ENCODE data around the gene SSC5D.

The SSC5D gene

GRCh38 chr19:55455576-55456235, 32.5 kb upstream of the SSC5D start:
- DNase-seq (ENCODE audit: low read depth in 2 of 2): no peak

- no peak for DNase-seq (ENCODE audit: low read depth in 2 of 2)
Measured at GRCh38 chr19:55456347-55456746, 31.9 kb upstream of the SSC5D start.

- DNase-seq (ENCODE audit: low read depth in 2 of 2): no peak
Measured at GRCh38 chr19:55457683-55458457, 30.4 kb upstream of the SSC5D start.

GRCh38 chr19:55459551-55459949, 28.7 kb upstream of the SSC5D start:
- no peak for DNase-seq (ENCODE audit: low read depth in 2 of 2)

GRCh38 chr19:55459950-55460657, 28.1 kb upstream of the SSC5D start:
- DNase-seq (ENCODE audit: low read depth in 2 of 2): no peak

GRCh38 chr19:55460670-55461258, 27.5 kb upstream of the SSC5D start:
- DNase-seq (ENCODE audit: low read depth in 2 of 2): peak; percentile 61 to 63

GRCh38 chr19:55461259-55461973, 26.8 kb upstream of the SSC5D start, which contains the start of gene ISOC2:
Gene ISOC2, minus strand, starts transcription at chr19:55461642. Its CDS starts 5,156 bp downstream, at chr19:55456486.
- peak; percentile 99 for DNase-seq (ENCODE audit: low read depth in 2 of 2)

GRCh38 chr19:55461974-55462626, 26.1 kb upstream of the SSC5D start:
- DNase-seq (ENCODE audit: low read depth in 2 of 2): no peak

- no peak for DNase-seq (ENCODE audit: low read depth in 2 of 2)
Measured at GRCh38 chr19:55462722-55463121, 25.5 kb upstream of the SSC5D start.

GRCh38 chr19:55463583-55464031, 24.6 kb upstream of the SSC5D start:
- no peak for DNase-seq (ENCODE audit: low read depth in 2 of 2)

GRCh38 chr19:55464039-55464661, 24.1 kb upstream of the SSC5D start:
- DNase-seq (ENCODE audit: low read depth in 2 of 2): no peak

GRCh38 chr19:55464662-55465054, 23.6 kb upstream of the SSC5D start, which contains the start of gene C19orf85:
Gene C19orf85, minus strand, starts transcription at chr19:55464751. Its CDS starts 197 bp downstream, at chr19:55464554.
- no peak for DNase-seq (ENCODE audit: low read depth in 2 of 2)

- DNase-seq (ENCODE audit: low read depth in 2 of 2): no peak
Measured at GRCh38 chr19:55465460-55466240, 22.6 kb upstream of the SSC5D start.

GRCh38 chr19:55466241-55466614, 22.0 kb upstream of the SSC5D start:
- DNase-seq (ENCODE audit: low read depth in 2 of 2): no peak

- DNase-seq (ENCODE audit: low read depth in 2 of 2): no peak
Measured at GRCh38 chr19:55467236-55468053, 20.8 kb upstream of the SSC5D start.

GRCh38 chr19:55468054-55468393, 20.2 kb upstream of the SSC5D start:
- no peak for DNase-seq (ENCODE audit: low read depth in 2 of 2)

- no peak for DNase-seq (ENCODE audit: low read depth in 2 of 2)
Measured at GRCh38 chr19:55471266-55471665, 17.0 kb upstream of the SSC5D start.

GRCh38 chr19:55472463-55472862, 15.8 kb upstream of the SSC5D start:
- DNase-seq (ENCODE audit: low read depth in 2 of 2): no peak
